Activated CD4-positive, alpha-beta T cell treated with anti-CD3 and anti-CD28 coated beads, Interleukin-2, amount 10 ng/mL, durations not matched to agents 7 days and 5 days (primary cell): ENCODE measurements around the gene SLC16A12. TPM values are rescaled to one million over a fixed set of nuclear protein-coding genes. Genes with fewer than 3 reads are reported as not detected.

ENCODE experiments used
- CTCF ChIA-PET: fragments of 350-600 bp; sonication (Branson Sonifier 250); formaldehyde crosslinking; loops from one replicate; lab custom pipeline; 2021; ENCODE audit warnings: antibody characterized with exemption; lab: Charles Lee
- POLR2A ChIA-PET: fragments of 350-600 bp; sonication (Branson Sonifier 250); formaldehyde crosslinking; loops from one replicate; lab custom pipeline; 2021; ENCODE audit warnings: antibody characterized with exemption; lab: Charles Lee
- DNase-seq: peaks from one replicate; pipeline ENCODE4 v3.0.0-alpha.2; 2020
- H3K27ac Mint-ChIP-seq: one replicate; pipeline ENCODE4 v1.8.0; 2021; ENCODE audit warnings: mild to moderate bottlenecking, moderate library complexity, mixed read lengths
- H3K27me3 Mint-ChIP-seq: one replicate; pipeline ENCODE4 v1.8.0; 2021; ENCODE audit warnings: mixed read lengths
- H3K36me3 Mint-ChIP-seq: one replicate; pipeline ENCODE4 v1.8.0; 2021; ENCODE audit warnings: low read depth, mixed read lengths
- H3K4me1 Mint-ChIP-seq: one replicate; pipeline ENCODE4 v1.8.0; 2021; ENCODE audit warnings: mixed read lengths
- H3K4me3 Mint-ChIP-seq: one replicate; pipeline ENCODE4 v1.8.0; 2021; ENCODE audit warnings: mild to moderate bottlenecking, moderate library complexity, mixed read lengths
- H3K9me3 Mint-ChIP-seq: one replicate; pipeline ENCODE4 v1.8.0; 2021; ENCODE audit warnings: mixed read lengths
- total RNA-seq, 2 experiments: library from RNA; stranded (reverse); gene quantifications; one replicate each; pipeline ENCODE4 v1.2.3, GENCODE V29; 2021

Gene SLC16A12
- total RNA-seq, 2 experiments from 2014 or later = not detected

DNA sequence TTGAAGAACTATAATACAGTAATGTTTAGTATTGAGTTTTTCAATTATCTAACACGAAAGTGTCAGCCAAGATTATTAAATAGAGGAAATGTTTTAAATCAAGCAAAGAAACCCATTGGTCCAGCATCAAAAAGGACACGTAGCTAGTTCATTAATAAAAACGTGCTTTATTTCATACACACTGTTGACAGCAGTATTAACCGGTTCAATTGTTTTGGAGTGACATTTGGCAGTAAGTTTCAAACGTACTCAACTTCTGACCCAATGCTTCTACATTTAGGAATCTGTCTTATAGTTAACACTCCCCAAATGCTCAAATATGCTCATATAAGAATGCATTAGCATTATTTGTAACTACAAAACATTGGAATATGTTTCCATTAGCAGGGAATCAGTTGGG lies 41.3 kb downstream of the SLC16A12 start:
- no peak overlapping the region for H3K27ac Mint-ChIP-seq
- no peak overlapping the region for H3K4me3 Mint-ChIP-seq
- no peak for DNase-seq
- H3K9me3 Mint-ChIP-seq = no peaks in the 10 kb centered on the region
- peaks cover 23% of the 10 kb centered on the region for H3K27me3 Mint-ChIP-seq
- POLR2A ChIA-PET = no interaction called here
- CTCF ChIA-PET = interaction anchor here (0.5 kb wide), 1 partner anchor 158 kb away, joined by 3 read pairs; no protein-coding TSS in a partner anchor
- no peaks in the 10 kb centered on the region for H3K36me3 Mint-ChIP-seq
- no peaks in the 10 kb centered on the region for H3K4me1 Mint-ChIP-seq

DNA sequence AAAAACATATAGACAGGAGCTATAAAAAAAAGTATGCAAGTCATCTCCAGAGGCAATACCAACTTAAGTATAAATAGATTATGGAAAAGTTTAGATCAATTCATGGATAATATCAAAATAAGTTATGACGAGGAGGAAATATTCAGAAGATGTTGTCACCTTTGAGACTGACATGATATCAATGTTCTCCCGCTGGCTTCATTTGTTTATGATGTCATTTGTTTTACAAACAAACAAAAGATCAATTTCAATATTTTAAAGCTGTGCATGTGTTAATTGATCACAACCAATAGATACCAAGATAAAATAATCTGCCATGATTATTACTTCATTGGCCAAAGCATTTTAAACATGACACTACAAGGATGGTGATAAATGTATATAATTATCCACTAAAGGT lies 43.5 kb downstream of the SLC16A12 start:
- Mint-ChIP-seq H3K27me3 (peaks cover 24% of the 10 kb centered on the region), H3K36me3 (no peaks in the 10 kb centered on the region)
- CTCF ChIA-PET = interaction anchor here (0.7 to 1.0 kb wide), 2 partner anchors 29 to 56 kb away, joined by 3 read pairs; no protein-coding TSS in a partner anchor

DNA sequence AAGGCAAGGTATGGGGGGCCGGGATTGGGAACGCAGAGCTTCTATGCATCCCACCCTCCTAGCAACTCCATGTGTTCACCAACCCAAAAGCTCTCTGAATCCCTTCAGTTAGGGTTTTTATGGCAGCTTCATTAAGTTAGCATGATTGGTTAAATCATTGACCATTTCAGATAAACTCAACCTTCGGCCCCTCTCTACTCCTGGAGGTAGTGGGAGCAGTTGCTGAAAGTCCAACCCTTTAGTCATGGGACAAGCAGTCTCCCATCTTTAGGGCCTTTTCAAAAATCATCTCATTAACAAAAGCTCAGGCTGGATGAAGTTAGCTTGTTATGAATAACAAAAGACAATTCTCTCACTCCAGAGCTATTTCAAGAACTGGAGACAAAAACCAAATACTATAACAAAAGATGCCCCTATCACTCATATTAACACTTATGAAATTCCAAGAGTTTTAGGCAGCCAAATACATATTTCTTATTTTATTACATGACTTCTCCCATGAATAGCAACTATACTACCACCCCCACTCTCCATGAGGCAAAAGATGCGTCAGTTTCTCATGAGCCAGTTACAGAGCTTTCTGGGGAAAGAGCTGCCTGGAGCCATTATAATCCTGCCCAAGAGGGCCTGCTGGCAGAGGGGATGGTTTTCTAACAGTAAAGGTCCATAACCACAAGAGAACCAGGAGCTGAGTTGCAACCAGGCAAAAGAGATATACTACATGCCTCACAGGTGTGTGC lies 44.6 kb downstream of the SLC16A12 start:
- Mint-ChIP-seq H3K4me1 (no peaks in the 10 kb centered on the region), H3K36me3 (no peaks in the 10 kb centered on the region), H3K27ac (no peak overlapping the region), H3K9me3 (no peaks in the 10 kb centered on the region), H3K4me3 (no peak overlapping the region), H3K27me3 (peaks cover 21% of the 10 kb centered on the region)
- DNase-seq = no peak
- ChIA-PET POLR2A (no interaction called here), CTCF (interaction anchor here (1.0 kb wide), 1 partner anchor 30 kb away, joined by 3 read pairs; no protein-coding TSS in a partner anchor)

More for the DNA sequence above, 43.5 kb downstream of the SLC16A12 start:
- H3K27ac Mint-ChIP-seq = no peak overlapping the region
- H3K4me1 Mint-ChIP-seq = no peaks in the 10 kb centered on the region
- no peak overlapping the region for H3K4me3 Mint-ChIP-seq
- H3K9me3 Mint-ChIP-seq = no peaks in the 10 kb centered on the region
- DNase-seq = no peak
- POLR2A ChIA-PET = no interaction called here

DNA sequence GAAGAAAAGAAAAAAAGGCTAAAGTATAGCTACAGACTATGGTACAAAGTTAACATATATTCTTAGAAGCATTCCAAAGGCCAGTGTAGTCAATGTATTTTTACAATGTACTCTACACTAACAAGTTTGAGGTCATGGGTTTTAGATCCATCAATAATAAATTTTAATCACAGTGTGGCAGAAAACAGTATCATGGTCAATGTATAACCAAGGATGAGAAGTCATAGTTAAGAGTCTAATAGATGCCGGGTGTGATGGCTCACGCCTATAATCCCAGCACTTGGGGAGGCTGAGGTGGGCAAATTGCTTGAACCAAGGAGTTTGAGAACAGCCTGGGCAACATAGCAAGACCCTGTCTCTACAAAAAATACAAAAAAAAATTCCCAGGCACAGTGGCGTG lies 53.1 kb downstream of the SLC16A12 start:
- no peak overlapping the region for H3K4me3 Mint-ChIP-seq
- no peak overlapping the region for H3K27ac Mint-ChIP-seq
- H3K4me1 Mint-ChIP-seq = no peaks in the 10 kb centered on the region
- no peaks in the 10 kb centered on the region for H3K9me3 Mint-ChIP-seq
- ChIA-PET POLR2A (no interaction called here), CTCF (interaction anchor here (0.7 kb wide), 1 partner anchor 248 kb away, joined by 3 read pairs; no protein-coding TSS in a partner anchor)
- no peaks in the 10 kb centered on the region for H3K36me3 Mint-ChIP-seq
- peaks cover 27% of the 10 kb centered on the region for H3K27me3 Mint-ChIP-seq
- no peak for DNase-seq

DNA sequence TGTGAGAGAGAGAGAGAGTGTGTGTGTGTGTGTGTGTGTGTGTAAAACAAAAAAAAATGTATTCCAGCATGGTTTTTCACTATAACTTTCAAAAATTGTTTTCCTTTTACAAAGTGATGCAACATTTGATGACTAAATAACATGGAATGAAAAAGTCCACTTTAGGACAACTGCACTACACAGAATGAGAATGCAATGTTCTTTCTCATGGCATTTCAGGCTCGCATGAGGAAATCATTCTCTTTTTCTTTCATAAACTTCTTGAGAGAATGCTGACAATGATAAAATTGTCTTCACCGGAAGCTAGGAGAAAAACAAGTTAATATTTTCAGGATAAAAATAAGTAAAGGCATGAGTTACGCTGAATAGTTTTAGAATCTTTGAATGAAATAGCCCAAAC lies 53.7 kb downstream of the SLC16A12 start:
- Mint-ChIP-seq H3K27ac (no peak overlapping the region), H3K36me3 (no peaks in the 10 kb centered on the region), H3K27me3 (peaks cover 27% of the 10 kb centered on the region), H3K9me3 (no peaks in the 10 kb centered on the region), H3K4me3 (no peak overlapping the region), H3K4me1 (no peaks in the 10 kb centered on the region)
- ChIA-PET POLR2A (no interaction called here), CTCF (no interaction called here)
- DNase-seq = no peak

DNA sequence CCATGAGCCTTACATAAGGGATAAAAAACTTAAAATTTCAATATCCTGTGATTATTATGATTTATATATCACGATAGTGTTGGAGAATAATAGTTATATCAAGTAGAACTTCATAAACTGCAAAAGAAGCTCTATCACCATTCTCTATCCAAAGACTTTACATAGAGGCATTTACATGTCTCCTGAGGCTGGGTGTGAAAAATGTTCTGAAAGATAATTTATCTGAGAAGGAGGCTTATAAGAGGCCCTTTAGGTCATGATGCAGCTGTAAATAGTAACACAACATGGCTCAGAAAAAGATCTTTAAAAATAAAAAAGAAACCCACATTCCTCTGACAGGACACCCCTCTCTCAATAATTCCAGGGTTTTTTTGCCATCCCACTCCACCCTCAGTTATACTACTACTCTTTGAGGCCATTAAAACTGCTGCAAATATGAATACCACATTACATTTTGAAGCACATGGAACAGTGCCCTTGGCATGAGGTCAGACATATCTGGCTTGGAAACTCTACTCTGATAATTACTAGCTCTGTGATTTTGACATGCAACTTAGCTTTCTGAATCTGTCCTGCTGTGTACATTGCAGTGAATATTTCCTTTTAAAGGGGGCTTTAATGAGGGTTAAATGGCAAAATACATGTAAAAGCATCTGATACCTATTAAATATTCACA lies 55.5 kb downstream of the SLC16A12 start:
- no peak overlapping the region for H3K27ac Mint-ChIP-seq
- H3K4me3 Mint-ChIP-seq = no peak overlapping the region
- no peak for DNase-seq
- H3K9me3 Mint-ChIP-seq = no peaks in the 10 kb centered on the region
- no peaks in the 10 kb centered on the region for H3K36me3 Mint-ChIP-seq
- ChIA-PET CTCF (interaction anchor here (0.5 kb wide), 1 partner anchor 1179 kb away, joined by 3 read pairs; no protein-coding TSS in a partner anchor), POLR2A (no interaction called here)
- peaks cover 21% of the 10 kb centered on the region for H3K27me3 Mint-ChIP-seq
- H3K4me1 Mint-ChIP-seq = no peaks in the 10 kb centered on the region

DNA sequence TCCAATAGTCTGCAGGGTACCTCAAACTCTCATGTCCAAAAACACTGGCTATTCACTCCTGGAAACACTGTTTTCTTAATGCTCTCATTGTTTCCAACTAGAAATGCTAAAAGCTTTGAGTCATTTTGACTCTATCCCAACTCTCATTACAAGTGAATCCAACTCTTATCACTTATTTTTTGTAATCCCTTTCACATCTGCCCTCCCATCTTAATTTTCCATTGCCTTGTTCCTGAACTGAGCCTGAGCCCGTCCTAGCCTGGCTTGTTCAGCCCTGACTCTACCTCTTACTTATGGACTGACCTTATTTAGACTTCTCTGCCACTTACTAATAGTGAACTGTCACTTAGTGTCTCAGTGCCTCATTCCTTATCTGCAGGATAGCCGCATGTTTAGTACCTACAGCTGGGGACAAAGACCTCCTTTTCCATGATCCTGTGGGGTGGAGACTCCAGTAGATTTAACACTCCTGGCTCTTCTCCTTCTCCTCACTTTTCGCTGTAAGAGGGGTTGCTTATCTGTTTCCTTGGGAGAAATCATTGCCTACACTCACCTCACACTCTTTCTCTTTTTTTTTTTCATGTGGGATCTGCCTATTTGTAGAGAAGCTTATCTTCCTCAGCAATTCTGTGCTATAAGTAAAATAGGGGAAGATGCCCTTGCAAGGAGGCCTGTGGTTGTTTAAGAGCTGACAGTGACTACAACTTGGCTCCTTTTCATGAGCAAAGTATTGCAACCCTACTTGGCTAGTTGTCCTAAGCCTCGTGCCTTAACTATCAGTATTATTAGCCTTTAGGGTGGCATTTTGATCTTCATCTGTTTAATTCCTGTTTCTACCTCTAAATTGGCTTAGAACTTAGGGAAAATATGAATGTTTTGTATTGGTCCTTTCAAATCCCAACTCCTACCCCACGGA lies 56.4 kb downstream of the SLC16A12 start:
- Mint-ChIP-seq H3K27me3 (peaks cover 21% of the 10 kb centered on the region), H3K36me3 (no peaks in the 10 kb centered on the region), H3K4me3 (no peak overlapping the region), H3K27ac (no peak overlapping the region), H3K4me1 (no peaks in the 10 kb centered on the region), H3K9me3 (no peaks in the 10 kb centered on the region)
- ChIA-PET POLR2A (no interaction called here), CTCF (no interaction called here)
- no peak for DNase-seq

DNA sequence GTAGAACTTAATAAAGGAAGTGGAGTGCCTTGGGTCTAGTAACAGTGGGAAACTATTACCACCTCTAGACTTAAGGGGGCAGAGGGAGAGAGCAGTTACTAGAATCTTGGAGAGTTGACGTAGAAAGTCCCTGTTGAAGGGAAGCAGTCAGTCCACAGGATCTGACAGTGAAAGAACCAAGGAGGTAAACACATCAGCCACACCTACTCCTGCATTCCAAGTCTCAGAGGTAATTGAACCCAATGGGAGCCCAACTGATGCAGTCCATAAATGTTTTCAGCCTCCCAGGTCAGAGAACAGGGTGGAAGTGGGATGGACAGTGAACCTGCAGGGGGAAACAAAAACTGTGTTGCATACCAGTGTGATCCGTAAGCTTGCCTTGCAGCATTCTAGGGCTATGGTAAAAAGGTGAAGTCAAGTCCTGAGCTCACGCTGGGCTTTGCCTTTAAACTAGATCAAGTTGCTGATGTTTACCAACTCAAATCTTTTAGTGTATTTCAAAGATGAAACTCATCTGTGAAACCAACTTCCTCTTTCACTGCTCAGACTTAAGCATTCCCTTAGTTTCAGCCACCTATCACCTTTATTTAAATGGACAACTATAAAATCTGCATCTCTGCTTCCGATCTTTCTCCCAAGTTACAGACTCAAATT lies 57.2 kb downstream of the SLC16A12 start:
- no peaks in the 10 kb centered on the region for H3K9me3 Mint-ChIP-seq
- CTCF ChIA-PET = no interaction called here

DNA sequence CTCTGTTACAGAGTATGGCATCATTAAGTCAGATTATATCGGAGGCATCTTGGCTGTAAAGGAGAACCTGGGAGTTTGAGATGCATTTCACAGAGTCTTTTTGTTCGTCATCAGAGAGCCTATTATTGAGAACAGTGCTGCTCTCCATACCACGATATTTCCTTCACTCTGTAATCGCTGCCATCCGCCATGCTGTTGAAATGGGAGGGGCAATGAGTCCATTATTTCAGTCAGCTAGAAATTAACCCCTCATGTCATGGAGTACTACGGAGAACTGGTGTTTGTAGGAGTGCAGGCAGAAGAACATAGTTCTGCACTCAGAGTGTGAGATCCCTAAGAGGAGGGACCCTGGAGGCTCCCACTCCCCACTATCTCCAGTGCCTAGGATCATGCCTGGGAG lies 59.2 kb downstream of the SLC16A12 start:
- ChIA-PET CTCF (no interaction called here), POLR2A (no interaction called here)
- Mint-ChIP-seq H3K27ac (no peak overlapping the region), H3K36me3 (no peaks in the 10 kb centered on the region), H3K4me1 (peaks cover 2% of the 10 kb centered on the region), H3K4me3 (no peak overlapping the region), H3K9me3 (no peaks in the 10 kb centered on the region), H3K27me3 (peaks cover 19% of the 10 kb centered on the region)
- no peak for DNase-seq

More for the DNA sequence above, 57.2 kb downstream of the SLC16A12 start:
- H3K27ac Mint-ChIP-seq = no peak overlapping the region
- no peak for DNase-seq
- POLR2A ChIA-PET = no interaction called here
- no peak overlapping the region for H3K4me3 Mint-ChIP-seq
- H3K36me3 Mint-ChIP-seq = no peaks in the 10 kb centered on the region
- peaks cover 22% of the 10 kb centered on the region for H3K27me3 Mint-ChIP-seq
- H3K4me1 Mint-ChIP-seq = no peaks in the 10 kb centered on the region

DNA sequence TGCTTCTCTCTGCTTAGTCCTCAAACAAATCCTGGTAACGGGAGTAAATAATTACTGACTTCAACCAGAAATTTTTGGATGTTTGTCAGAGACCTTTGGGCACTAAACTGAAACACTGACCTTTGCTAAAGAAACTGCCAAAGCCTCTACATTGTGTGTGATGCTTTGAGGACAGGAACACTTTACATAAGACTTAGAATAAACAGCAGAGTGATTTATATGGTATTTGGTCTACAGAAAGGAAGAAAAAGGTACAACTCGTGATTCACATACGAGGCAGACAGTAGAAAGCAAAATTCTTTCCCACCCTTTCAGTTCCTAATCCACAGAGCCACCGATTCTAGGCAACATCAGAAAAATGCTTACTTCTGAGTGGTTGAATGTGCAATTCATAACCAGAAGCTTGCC lies 59.8 kb downstream of the SLC16A12 start:
- CTCF ChIA-PET = no interaction called here

DNA sequence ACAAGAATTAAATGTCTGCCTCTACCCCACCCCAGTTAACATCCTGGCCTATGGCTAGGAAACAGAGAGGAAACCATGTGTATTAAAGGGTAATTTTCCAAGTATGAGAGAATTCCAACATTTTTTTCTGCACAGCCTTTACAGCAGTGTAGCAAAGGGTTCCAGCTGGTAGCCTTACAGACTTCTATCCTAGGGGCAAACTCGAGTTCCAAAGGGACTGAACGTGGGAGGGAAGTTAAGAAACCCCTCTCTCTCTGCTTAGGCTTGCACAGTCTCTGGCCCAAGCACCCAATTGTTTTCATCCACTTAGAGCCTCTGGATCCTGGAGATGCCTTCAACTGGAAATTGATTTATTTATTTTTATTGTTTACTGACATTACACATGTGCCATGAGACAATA lies 60.3 kb downstream of the SLC16A12 start:
- H3K27me3 Mint-ChIP-seq = peaks cover 13% of the 10 kb centered on the region
- POLR2A ChIA-PET = no interaction called here
- CTCF ChIA-PET = no interaction called here
- H3K4me1 Mint-ChIP-seq = peaks cover 12% of the 10 kb centered on the region
- no peak for DNase-seq
- H3K27ac Mint-ChIP-seq = no peak overlapping the region
- no peaks in the 10 kb centered on the region for H3K9me3 Mint-ChIP-seq
- no peaks in the 10 kb centered on the region for H3K36me3 Mint-ChIP-seq
- no peak overlapping the region for H3K4me3 Mint-ChIP-seq

More for the DNA sequence above, 59.8 kb downstream of the SLC16A12 start:
- no peak for DNase-seq
- Mint-ChIP-seq H3K4me1 (peaks cover 8% of the 10 kb centered on the region), H3K36me3 (no peaks in the 10 kb centered on the region), H3K27me3 (peaks cover 15% of the 10 kb centered on the region), H3K4me3 (no peak overlapping the region), H3K9me3 (no peaks in the 10 kb centered on the region), H3K27ac (no peak overlapping the region)
- POLR2A ChIA-PET = no interaction called here

DNA sequence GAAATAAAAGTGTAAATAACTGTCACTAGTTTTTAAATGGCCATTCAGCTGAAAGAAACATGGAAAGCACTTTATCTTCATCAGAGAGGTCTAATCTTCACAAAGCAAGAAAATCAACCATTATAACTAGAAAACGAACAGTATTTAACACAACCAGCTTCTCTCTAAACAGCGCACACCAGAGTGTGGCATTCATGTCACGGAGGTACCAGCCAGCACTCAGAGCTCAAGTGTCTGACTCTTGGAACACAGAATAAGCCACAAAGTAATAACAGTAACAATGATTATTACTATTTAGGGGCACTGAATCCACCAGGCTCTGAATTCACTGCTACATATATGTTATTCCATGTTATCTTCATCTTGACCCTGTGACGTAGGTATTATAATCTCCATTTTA lies 60.9 kb downstream of the SLC16A12 start:
- POLR2A ChIA-PET = no interaction called here
- no peaks in the 10 kb centered on the region for H3K9me3 Mint-ChIP-seq
- peaks cover 10% of the 10 kb centered on the region for H3K27me3 Mint-ChIP-seq
- no peak overlapping the region for H3K4me3 Mint-ChIP-seq
- no peak overlapping the region for H3K27ac Mint-ChIP-seq
- CTCF ChIA-PET = interaction anchor here (0.5 kb wide), 1 partner anchor 82 kb away, joined by 3 read pairs; the partner anchor contains the start of gene IFIT1
- peaks cover 14% of the 10 kb centered on the region for H3K4me1 Mint-ChIP-seq
- DNase-seq = no peak
- no peaks in the 10 kb centered on the region for H3K36me3 Mint-ChIP-seq
